Measurements from ENCODE around the gene SGCD.
"Not testable (repeated sequence)": the region's sequence is repeated elsewhere in the genome, so short reads cannot be mapped to it uniquely, and the experiment has no call there.

The SGCD gene

GRCh38 chr5:156634301-156634700 is 307.3 kb downstream of the SGCD start:
- DNase-seq (ENCODE audit: low spot score), result no peak

GRCh38 chr5:156640691-156641241 is 313.8 kb downstream of the SGCD start:
- DNase-seq (ENCODE audit: low spot score), result no peak

DNA sequence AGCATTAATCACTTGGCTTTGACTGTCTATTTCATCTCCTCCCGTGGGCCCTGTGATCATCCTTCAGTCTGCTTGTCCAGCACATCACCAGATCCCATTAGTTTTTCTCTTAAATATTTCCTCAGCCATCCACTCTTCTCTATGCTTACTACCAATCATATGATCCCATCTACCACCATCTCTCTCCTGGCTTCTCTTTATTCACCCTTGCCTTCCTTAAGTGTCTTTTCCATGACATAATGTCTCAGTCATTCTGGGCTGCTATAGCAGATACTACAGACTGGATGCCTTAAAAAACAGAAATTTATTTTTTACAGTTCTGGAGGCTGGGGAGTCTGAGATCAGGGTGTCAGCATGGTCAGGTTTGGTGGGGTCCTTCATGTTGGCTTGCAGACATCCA is 314.7 kb downstream of the SGCD start:
- DNase-seq (ENCODE audit: low spot score), result no peak

- DNase-seq (ENCODE audit: low spot score), result peak; percentile 44
Measured at GRCh38 chr5:156647034-156647451, 320.1 kb downstream of the SGCD start.

- DNase-seq (ENCODE audit: low spot score), result no peak
Measured at GRCh38 chr5:156654444-156654843, 327.5 kb downstream of the SGCD start.

- DNase-seq (ENCODE audit: low spot score), result no peak
Measured at GRCh38 chr5:156655732-156656131, 328.8 kb downstream of the SGCD start.

DNA sequence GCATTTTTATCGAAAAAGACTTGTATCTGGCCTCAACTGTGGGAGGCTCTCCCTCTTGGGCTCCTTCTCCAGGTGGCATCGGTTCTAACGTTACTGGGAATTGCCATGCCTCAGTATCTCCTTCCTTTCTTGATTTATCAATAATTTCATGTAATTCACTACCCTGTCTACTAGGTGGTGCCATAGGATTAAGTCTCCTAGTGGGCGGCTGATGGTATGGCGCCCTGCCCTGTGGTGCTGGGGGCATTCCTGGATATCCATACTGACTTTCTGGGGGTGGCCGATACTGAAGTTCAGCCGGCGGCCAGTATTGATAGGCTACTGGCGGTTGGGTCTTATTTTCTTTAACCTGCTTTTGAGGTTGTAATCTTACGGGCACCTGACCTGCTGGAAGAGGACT is 337.9 kb downstream of the SGCD start:
- not testable (repeated sequence) for DNase-seq (ENCODE audit: low spot score)

- DNase-seq (ENCODE audit: low spot score), result not testable (repeated sequence)
Measured at GRCh38 chr5:156666686-156667085, 339.7 kb downstream of the SGCD start.

DNA sequence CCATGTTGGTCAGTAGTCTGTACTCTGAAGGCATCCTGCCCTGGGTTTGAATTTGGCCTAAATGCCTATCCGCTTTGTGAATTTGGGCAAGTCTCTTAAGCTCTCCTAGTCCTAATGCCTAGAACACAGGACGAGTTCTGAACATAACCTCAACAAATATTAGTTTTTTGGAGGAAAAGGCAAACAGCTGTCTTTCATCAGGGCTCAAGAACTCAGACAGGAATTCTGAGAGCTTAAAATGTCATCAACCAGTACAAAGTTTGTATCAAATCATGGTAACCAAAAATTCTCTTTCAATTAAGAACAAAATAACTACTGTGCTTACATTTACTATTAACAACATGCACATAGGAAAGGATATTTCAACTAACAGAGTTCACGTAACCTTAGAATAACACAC is 340.7 kb downstream of the SGCD start:
- no peak for DNase-seq (ENCODE audit: low spot score)

GRCh38 chr5:156669416-156669815 is 342.5 kb downstream of the SGCD start:
- no peak for DNase-seq (ENCODE audit: low spot score)

GRCh38 chr5:156670615-156671014 is 343.7 kb downstream of the SGCD start:
- DNase-seq (ENCODE audit: low spot score), result no peak

DNA sequence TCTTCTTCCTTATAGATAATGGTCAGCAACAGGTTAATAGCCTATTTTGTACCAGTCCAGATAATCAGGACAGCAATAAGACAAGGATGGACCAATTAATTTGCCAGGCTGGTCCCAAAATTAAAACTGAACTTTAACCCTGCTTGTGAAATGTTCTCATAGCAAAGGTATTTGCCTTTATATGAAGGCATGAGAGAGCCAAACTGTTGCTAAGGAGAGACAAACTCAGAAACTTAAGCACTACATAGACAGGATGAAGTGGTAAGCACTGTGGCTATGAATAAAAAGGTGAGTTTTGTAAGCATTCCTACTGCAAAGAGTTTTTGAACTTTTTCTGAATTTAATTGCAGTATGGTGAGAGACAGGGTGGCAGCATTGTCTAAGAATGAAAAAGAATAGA is 348.4 kb downstream of the SGCD start:
- DNase-seq (ENCODE audit: low spot score), result no peak

GRCh38 chr5:156677963-156678362 is 351.0 kb downstream of the SGCD start:
- no peak for DNase-seq (ENCODE audit: low spot score)

- no peak for DNase-seq (ENCODE audit: low spot score)
Measured at GRCh38 chr5:156678484-156678883, 351.5 kb downstream of the SGCD start.

DNA sequence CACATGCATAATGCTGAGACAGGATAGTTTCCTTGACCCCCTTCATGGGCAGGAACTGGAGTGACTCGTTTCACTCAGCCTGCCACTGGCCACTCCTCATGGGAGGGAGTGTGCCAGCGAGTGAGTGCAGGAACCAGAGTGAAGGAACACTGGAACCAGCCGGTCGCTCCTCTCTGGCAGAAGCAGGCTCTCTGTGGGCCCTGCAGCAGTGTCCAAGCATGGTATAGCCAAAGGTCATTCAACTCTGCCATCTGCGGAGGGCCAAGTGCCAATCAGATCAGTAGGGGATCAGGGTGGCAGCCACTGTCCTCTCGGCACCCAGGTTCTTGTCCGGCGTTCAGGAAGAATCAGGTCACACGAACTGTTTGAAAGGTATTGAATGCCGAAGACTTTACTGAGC is 353.9 kb downstream of the SGCD start:
- DNase-seq (ENCODE audit: low spot score), result no peak

GRCh38 chr5:156681265-156681664 is 354.3 kb downstream of the SGCD start:
- DNase-seq (ENCODE audit: low spot score), result no peak

GRCh38 chr5:156682971-156683370 is 356.0 kb downstream of the SGCD start:
- no peak for DNase-seq (ENCODE audit: low spot score)

DNA sequence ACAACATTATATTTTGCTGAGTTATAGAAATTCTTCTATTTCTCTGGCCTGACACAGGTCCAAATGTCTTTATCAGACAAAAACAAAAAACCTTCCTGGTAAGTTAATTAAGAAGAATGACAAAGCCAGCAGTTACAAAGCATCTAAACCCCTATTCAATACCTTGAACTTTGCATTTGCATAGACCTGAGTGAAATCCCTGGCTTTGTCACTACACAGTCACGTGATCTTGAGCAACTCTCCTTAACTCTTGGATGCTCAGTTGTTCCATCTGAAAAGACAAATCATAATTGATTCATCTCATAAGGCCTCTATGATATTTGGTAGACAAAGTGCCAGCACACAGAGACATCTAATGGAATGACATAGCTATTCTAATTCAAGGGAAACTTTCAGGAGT is 356.5 kb downstream of the SGCD start:
- no peak for DNase-seq (ENCODE audit: low spot score)

- no peak for DNase-seq (ENCODE audit: low spot score)
Measured at GRCh38 chr5:156684216-156684615, 357.3 kb downstream of the SGCD start.

DNA sequence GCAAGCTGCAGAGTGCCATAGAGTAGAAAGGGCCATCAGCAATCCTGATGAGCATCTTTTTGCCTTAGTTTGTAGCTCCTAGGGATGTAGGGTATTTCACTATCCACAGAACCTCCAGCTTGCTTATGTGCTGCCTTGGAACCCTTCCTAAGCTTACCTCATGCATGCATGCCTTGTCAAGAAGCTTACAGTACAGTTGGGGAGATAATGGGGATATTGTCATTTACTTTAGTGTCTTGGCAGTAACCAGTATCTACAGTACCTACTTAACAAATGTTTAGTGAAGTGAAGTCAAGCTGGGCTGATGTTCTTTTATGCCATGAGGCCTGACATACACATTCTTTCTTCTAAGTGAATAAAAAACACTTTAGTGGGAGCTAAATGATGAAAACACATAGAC is 358.5 kb downstream of the SGCD start:
- no peak for DNase-seq (ENCODE audit: low spot score)

DNA sequence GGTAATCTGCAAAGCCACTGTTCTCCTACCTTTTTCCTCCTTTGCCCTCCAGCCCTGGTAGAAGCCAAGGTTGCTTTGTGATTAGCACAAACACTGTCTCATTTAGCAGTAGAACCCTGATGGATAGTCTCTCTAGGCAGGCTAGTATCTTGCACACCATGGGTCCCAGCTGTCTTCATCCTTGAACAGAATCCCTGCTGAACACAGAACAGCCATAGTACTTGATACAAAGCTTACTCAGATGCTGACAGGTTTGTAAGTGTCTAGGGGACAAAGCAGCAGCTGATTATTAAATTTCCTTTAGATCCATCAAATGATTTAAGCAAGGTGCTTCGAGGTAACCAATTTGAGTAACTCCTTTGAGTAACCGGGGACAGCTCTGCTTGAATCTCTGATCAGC is 359.4 kb downstream of the SGCD start:
- DNase-seq (ENCODE audit: low spot score), result no peak

DNA sequence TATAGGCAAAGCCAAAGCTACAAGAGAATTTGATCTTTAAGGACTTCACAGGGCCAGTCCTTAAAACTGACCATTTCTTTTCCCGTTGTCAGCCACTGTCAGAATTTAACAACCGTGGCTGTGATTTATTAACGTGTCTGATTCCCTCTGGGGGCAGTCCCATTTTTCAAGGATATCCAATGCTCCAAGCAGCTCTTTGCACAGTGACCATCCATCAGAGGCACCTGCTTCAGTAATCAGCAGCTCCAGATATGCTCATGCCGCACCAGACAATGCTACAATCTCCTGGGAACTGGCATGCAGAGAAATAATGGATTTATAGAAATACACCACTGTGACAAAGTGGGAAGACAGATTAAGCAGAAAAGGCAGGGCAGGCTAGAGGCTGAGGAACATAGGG is 359.8 kb downstream of the SGCD start:
- DNase-seq (ENCODE audit: low spot score), result no peak

DNA sequence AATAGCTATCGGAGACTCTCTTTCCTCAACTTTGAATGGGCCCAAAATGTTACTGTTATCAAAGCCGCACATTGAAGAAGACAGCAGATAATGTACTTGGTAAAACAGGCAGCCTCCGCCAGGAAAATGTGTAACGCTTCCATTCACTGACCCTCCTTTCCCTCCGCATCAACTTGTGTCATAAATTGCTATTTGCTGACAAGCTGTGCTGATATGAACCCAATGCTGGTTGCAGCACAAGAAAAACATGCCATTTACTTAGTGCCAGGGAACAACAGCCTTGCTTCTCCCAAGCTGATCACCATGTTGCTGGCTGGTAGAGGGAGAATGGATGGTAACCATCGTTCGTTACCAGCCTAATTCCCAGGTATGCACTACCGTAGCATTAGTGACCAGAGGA is 360.6 kb downstream of the SGCD start:
- no peak for DNase-seq (ENCODE audit: low spot score)

GRCh38 chr5:156691572-156691971 is 364.6 kb downstream of the SGCD start:
- DNase-seq (ENCODE audit: low spot score), result no peak

- DNase-seq (ENCODE audit: low spot score), result no peak
Measured at GRCh38 chr5:156693113-156693512, 366.1 kb downstream of the SGCD start.
